HEK293 (cell line): ENCODE measurements around the gene TEDDM1.

Experiments used
- BCL11B ChIP-seq: fragments of 450-650 bp; formaldehyde crosslinking; IDR thresholded peaks from 2 replicates; pipeline ENCODE4 v1.5.1; 2016; ENCODE audit warnings: low read depth, missing biosample characterization, missing genetic modification characterization
- IKZF3 ChIP-seq: fragments of 450-650 bp; IDR thresholded peaks from 2 replicates; pipeline ENCODE4 v1.5.0; 2018; ENCODE audit warnings: missing biosample characterization, mild to moderate bottlenecking, missing genetic modification characterization, moderate library complexity
- PRDM1 ChIP-seq: fragments of 450-650 bp; formaldehyde crosslinking; IDR thresholded peaks from 2 replicates; pipeline ENCODE4; 2016; ENCODE audit warnings: missing biosample characterization, missing genetic modification characterization
- PRDM2 ChIP-seq: fragments of 450-650 bp; formaldehyde crosslinking; IDR thresholded peaks from 2 replicates; pipeline ENCODE4 v1.5.1; 2016; ENCODE audit warnings: missing biosample characterization, missing genetic modification characterization, borderline replicate concordance
- ZBTB20 ChIP-seq: fragments of 450-650 bp; formaldehyde crosslinking; IDR thresholded peaks from 2 replicates; pipeline ENCODE4 v1.5.1; 2016; ENCODE audit warnings: missing biosample characterization, missing genetic modification characterization
- ZNF114 ChIP-seq: fragments of 450-650 bp; formaldehyde crosslinking; IDR thresholded peaks from 2 replicates; pipeline ENCODE4 v1.5.0; 2017; ENCODE audit warnings: missing biosample characterization, missing genetic modification characterization
- ZNF138 ChIP-seq: fragments of 450-650 bp; formaldehyde crosslinking; IDR thresholded peaks from 2 replicates; pipeline ENCODE4 v1.5.1; 2016; ENCODE audit warnings: missing biosample characterization, missing genetic modification characterization, borderline replicate concordance
- ZNF155 ChIP-seq: fragments of 450-650 bp; formaldehyde crosslinking; IDR thresholded peaks from 2 replicates; pipeline ENCODE4 v1.5.1; 2016; ENCODE audit warnings: missing biosample characterization, missing genetic modification characterization
- ZNF311 ChIP-seq: fragments of 450-650 bp; formaldehyde crosslinking; IDR thresholded peaks from 2 replicates; pipeline ENCODE4 v1.5.1; 2017; ENCODE audit warnings: missing biosample characterization, missing genetic modification characterization, borderline replicate concordance
- ZNF76 ChIP-seq: fragments of 450-650 bp; formaldehyde crosslinking; IDR thresholded peaks from 2 replicates; pipeline ENCODE4; 2016; ENCODE audit warnings: low read depth, missing biosample characterization, missing genetic modification characterization, borderline replicate concordance
- ZSCAN18 ChIP-seq: fragments of 450-650 bp; formaldehyde crosslinking; IDR thresholded peaks from 2 replicates; pipeline ENCODE4 v1.5.1; 2016; ENCODE audit warnings: missing biosample characterization, missing genetic modification characterization
- TF ChIP-seq, protein P1 (sequence below): fragments of 450-650 bp; formaldehyde crosslinking; IDR thresholded peaks from 2 replicates; pipeline ENCODE4 v1.5.1; 2016; ENCODE audit warnings: missing biosample characterization, missing genetic modification characterization
- TF ChIP-seq, protein P2 (sequence below): fragments of 450-650 bp; formaldehyde crosslinking; conservative IDR thresholded peaks from 2 replicates; pipeline ENCODE4 v1.5.1; 2016; ENCODE audit warnings: low read depth, missing biosample characterization, missing genetic modification characterization

DNA sequence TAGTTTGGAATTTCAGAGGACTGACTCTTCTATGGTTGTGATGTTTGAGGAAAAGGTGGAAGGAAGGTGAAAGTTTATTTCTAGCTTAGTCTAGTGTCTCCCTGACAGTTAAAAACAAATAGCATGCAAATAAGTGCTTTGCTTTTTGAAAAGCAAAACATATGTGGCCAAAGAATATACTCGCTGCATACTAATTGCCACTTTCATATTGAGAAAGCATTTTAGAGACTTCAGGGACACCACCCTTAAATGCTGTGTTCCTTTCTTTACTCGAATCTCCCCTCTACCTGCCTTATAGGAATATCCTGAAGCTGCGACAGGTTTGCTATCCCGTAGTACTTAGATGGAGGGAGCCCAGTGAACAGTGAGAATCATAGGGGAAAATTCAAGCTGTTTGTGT is 32.1 kb downstream of the TEDDM1 start:
- TF ChIP-seq ZNF311 (no peak), BCL11B (tag by site-specific recombination) (no peak), ZNF138 (no peak), PRDM1 (tag by site-specific recombination) (no peak), PRDM2 (tag by site-specific recombination) (no peak), ZNF76 (tag by site-specific recombination) (no peak), ZNF114 (tag by site-specific recombination) (no peak), IKZF3 (no peak), ZNF155 (tag by site-specific recombination) (no peak), ZBTB20 (tag by site-specific recombination) (no peak), ZSCAN18 (tag by site-specific recombination) (no peak)
- TF ChIP-seq, protein P1, sequence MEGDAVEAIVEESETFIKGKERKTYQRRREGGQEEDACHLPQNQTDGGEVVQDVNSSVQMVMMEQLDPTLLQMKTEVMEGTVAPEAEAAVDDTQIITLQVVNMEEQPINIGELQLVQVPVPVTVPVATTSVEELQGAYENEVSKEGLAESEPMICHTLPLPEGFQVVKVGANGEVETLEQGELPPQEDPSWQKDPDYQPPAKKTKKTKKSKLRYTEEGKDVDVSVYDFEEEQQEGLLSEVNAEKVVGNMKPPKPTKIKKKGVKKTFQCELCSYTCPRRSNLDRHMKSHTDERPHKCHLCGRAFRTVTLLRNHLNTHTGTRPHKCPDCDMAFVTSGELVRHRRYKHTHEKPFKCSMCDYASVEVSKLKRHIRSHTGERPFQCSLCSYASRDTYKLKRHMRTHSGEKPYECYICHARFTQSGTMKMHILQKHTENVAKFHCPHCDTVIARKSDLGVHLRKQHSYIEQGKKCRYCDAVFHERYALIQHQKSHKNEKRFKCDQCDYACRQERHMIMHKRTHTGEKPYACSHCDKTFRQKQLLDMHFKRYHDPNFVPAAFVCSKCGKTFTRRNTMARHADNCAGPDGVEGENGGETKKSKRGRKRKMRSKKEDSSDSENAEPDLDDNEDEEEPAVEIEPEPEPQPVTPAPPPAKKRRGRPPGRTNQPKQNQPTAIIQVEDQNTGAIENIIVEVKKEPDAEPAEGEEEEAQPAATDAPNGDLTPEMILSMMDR (tag by site-specific recombination), result no peak
- TF ChIP-seq, protein P2, sequence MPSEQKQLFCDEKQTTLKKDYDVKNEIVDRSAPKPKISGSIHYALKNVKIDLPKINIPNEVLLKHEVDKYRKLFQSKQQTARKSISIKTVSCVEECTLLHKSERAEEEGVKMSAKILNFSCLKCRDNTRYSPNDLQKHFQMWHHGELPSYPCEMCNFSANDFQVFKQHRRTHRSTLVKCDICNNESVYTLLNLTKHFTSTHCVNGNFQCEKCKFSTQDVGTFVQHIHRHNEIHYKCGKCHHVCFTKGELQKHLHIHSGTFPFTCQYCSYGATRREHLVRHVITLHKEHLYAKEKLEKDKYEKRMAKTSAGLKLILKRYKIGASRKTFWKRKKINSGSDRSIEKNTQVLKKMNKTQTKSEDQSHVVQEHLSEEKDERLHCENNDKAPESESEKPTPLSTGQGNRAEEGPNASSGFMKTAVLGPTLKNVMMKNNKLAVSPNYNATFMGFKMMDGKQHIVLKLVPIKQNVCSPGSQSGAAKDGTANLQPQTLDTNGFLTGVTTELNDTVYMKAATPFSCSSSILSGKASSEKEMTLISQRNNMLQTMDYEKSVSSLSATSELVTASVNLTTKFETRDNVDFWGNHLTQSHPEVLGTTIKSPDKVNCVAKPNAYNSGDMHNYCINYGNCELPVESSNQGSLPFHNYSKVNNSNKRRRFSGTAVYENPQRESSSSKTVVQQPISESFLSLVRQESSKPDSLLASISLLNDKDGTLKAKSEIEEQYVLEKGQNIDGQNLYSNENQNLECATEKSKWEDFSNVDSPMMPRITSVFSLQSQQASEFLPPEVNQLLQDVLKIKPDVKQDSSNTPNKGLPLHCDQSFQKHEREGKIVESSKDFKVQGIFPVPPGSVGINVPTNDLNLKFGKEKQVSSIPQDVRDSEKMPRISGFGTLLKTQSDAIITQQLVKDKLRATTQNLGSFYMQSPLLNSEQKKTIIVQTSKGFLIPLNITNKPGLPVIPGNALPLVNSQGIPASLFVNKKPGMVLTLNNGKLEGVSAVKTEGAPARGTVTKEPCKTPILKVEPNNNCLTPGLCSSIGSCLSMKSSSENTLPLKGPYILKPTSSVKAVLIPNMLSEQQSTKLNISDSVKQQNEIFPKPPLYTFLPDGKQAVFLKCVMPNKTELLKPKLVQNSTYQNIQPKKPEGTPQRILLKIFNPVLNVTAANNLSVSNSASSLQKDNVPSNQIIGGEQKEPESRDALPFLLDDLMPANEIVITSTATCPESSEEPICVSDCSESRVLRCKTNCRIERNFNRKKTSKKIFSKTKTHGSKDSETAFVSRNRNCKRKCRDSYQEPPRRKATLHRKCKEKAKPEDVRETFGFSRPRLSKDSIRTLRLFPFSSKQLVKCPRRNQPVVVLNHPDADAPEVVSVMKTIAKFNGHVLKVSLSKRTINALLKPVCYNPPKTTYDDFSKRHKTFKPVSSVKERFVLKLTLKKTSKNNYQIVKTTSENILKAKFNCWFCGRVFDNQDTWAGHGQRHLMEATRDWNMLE, result no peak
